Stimulated activated naive CD8-positive, alpha-beta T cell treated with anti-CD3 and anti-CD28 coated beads, Interleukin-15, Interleukin-2, amounts not matched to agents 100 ng/mL and 50 ng/mL, for 24 hours (primary cell): ENCODE data around the gene ZCCHC2.

ENCODE experiments used
- H3K27ac Mint-ChIP-seq: one replicate; pipeline ENCODE4 v1.8.0; 2021; ENCODE audit warnings: mild to moderate bottlenecking, mixed read lengths
- H3K27me3 Mint-ChIP-seq: one replicate; pipeline ENCODE4 v1.8.0; 2021; ENCODE audit warnings: mixed read lengths
- H3K36me3 Mint-ChIP-seq: one replicate; pipeline ENCODE4 v1.8.0; 2021; ENCODE audit warnings: low read depth, mixed read lengths
- H3K4me1 Mint-ChIP-seq: one replicate; pipeline ENCODE4 v1.8.0; 2021; ENCODE audit warnings: low read depth, mixed read lengths
- H3K4me3 Mint-ChIP-seq: one replicate; pipeline ENCODE4 v1.8.0; 2021; ENCODE audit warnings: mild to moderate bottlenecking, mixed read lengths
- H3K9me3 Mint-ChIP-seq: one replicate; pipeline ENCODE4 v1.8.0; 2021; ENCODE audit warnings: mixed read lengths

ZCCHC2 gene

DNA sequence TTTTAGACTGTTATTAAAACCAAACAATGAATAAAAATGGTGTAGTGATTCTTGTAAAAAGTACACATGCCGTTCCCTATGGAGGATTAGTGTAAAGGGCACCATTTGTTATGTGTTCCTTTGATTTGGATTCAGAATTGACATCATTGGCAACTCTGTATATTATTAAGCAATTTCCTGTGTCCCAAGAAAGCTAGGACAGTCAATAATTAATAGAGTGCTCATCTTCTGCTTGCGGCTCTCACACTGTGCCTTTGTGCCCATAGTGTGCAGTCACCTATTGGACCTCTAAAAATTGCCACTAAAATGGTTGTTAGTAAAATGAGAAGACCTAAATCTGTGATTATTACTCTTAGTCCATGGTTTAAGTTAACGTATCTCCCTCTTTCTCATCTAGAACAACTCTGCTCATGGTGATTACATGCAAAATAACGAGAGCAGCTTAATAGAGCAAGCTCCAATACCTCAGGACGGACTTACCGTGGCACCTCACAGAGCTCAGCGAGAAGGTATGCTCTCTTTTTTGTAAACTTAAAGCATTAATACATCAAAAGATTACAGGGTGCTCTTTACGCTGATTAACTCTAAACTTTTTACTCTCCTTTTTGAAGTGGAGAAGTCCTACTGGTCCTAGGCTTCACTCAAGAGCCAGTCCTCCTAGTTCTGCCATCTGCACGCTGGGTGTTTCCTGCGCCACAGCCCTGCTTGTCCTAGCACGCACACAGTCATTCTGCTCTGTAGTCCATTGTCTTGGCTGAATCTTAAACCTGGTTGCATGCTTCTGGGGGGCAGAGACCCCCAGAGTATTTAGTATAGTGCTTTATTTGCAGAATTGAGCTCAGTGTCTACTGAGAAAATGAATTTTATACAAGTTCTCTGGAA, 16.7 kb downstream of the ZCCHC2 start:
- no peak overlapping the region for H3K27ac Mint-ChIP-seq
- H3K36me3 Mint-ChIP-seq, result peaks cover 59% of the 10 kb centered on the region
- peaks cover 34% of the 10 kb centered on the region for H3K4me1 Mint-ChIP-seq
- no peak overlapping the region for H3K4me3 Mint-ChIP-seq
- no peaks in the 10 kb centered on the region for H3K27me3 Mint-ChIP-seq
- no peaks in the 10 kb centered on the region for H3K9me3 Mint-ChIP-seq

GRCh38 chr18:62543021-62543420, 20.2 kb downstream of the ZCCHC2 start:
- H3K4me3 Mint-ChIP-seq, result no peak overlapping the region
- no peaks in the 10 kb centered on the region for H3K27me3 Mint-ChIP-seq
- peak overlapping the region; percentile 31 for H3K27ac Mint-ChIP-seq
- peaks cover 68% of the 10 kb centered on the region for H3K36me3 Mint-ChIP-seq
- H3K9me3 Mint-ChIP-seq, result no peaks in the 10 kb centered on the region
- peaks cover under 1% of the 10 kb centered on the region for H3K4me1 Mint-ChIP-seq

DNA sequence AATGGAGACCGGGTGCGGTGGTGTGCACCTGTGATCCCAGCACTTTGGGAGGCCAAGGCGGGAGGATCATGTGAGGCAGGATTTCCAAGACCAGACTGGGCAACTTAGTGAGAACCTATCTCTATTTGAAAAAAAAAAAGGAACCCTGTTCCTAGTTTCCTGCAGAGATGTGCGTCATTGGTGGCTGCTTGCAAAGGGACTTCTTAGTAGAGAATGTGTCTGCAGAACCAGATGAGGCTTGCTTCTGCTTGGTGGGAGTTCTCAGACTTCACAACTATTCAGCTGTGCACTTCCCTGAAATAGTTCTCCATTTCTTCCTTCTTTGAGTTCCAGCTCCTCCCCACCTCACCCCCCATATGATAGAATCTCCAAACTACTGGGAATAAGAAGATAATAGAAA, 22.3 kb downstream of the ZCCHC2 start:
- Mint-ChIP-seq H3K27ac (no peak overlapping the region), H3K27me3 (no peaks in the 10 kb centered on the region), H3K4me1 (no peaks in the 10 kb centered on the region), H3K9me3 (no peaks in the 10 kb centered on the region), H3K36me3 (peaks cover 76% of the 10 kb centered on the region), H3K4me3 (no peak overlapping the region)

DNA sequence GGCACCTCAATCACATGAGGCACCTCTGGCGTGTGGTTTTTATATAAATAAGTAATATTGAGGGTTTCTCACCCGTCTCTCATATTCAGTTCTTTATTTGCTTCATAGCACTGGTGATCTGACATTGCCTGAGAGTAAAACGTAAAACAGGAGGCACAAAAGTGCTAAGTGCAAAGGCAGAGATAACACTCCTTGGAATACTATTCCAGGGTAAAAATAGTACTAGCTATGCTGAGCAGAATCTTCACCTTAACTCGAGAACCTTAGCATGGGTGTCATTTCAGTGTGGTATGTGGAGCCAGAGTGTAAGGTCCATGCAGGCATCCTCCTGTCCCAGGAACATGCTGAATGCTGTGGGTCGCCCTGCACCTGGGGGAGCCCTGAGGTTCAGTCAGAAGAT, 26.9 kb downstream of the ZCCHC2 start:
- Mint-ChIP-seq H3K4me3 (no peak overlapping the region), H3K27ac (no peak overlapping the region), H3K4me1 (peaks cover 13% of the 10 kb centered on the region), H3K27me3 (no peaks in the 10 kb centered on the region), H3K36me3 (peaks cover 78% of the 10 kb centered on the region), H3K9me3 (no peaks in the 10 kb centered on the region)

DNA sequence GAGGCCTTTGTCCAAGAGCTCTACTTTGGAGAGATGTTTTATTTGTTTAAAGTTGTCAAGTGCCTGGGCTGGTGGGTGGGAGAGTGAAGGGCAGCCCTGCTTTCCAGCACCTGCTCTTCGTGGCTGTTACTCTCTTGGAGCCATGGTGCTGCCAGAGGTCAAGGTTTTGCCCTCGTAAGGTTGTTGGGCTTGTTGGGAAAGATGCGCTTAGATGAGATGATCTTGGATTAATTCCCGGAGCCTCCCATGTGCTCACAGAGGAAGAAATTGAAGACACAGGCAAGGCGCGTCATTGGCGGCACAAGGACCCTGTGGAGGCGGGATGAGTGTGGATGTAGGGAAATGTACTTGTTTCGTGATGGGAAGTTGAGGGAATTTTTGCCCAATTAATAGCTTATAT, 27.9 kb downstream of the ZCCHC2 start:
- Mint-ChIP-seq H3K4me1 (peaks cover 20% of the 10 kb centered on the region), H3K9me3 (no peaks in the 10 kb centered on the region), H3K27me3 (no peaks in the 10 kb centered on the region), H3K4me3 (no peak overlapping the region), H3K36me3 (peaks cover 71% of the 10 kb centered on the region), H3K27ac (no peak overlapping the region)

- no peaks in the 10 kb centered on the region for H3K27me3 Mint-ChIP-seq
- H3K36me3 Mint-ChIP-seq, result peaks cover 74% of the 10 kb centered on the region
- H3K4me3 Mint-ChIP-seq, result no peak overlapping the region
- no peak overlapping the region for H3K27ac Mint-ChIP-seq
- H3K4me1 Mint-ChIP-seq, result peaks cover 23% of the 10 kb centered on the region
- H3K9me3 Mint-ChIP-seq, result no peaks in the 10 kb centered on the region
Measured at GRCh38 chr18:62551972-62552513, 29.2 kb downstream of the ZCCHC2 start.

- Mint-ChIP-seq H3K4me1 (peaks cover 25% of the 10 kb centered on the region), H3K4me3 (no peak overlapping the region), H3K36me3 (peaks cover 84% of the 10 kb centered on the region), H3K9me3 (no peaks in the 10 kb centered on the region), H3K27ac (peak overlapping the region; percentile 2), H3K27me3 (no peaks in the 10 kb centered on the region)
Measured at GRCh38 chr18:62554061-62554815, 31.4 kb downstream of the ZCCHC2 start.

DNA sequence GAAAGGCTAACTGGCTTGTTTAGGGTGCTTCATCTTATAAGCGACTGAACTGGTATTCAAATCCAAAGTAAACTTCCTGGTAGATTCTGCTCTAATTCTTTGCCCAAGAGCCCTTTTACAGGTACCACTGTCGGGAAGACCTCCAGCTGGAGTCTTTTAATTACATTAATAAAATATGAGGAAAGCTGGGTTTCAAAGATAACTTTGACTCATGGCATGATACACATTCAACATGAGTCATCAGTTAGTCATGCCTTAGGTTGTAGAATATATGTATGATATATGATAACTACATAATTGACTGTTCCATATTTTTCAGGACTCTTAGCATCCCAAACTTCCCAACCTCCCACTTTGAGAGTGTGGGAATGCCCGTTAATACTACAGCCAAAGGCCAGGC, 32.3 kb downstream of the ZCCHC2 start:
- Mint-ChIP-seq H3K9me3 (no peaks in the 10 kb centered on the region), H3K27me3 (no peaks in the 10 kb centered on the region), H3K4me1 (peaks cover 25% of the 10 kb centered on the region), H3K27ac (no peak overlapping the region), H3K36me3 (peaks cover 86% of the 10 kb centered on the region), H3K4me3 (no peak overlapping the region)

- Mint-ChIP-seq H3K27me3 (no peaks in the 10 kb centered on the region), H3K36me3 (peaks cover 83% of the 10 kb centered on the region), H3K4me1 (peaks cover 25% of the 10 kb centered on the region), H3K27ac (no peak overlapping the region), H3K4me3 (no peak overlapping the region), H3K9me3 (no peaks in the 10 kb centered on the region)
Measured at GRCh38 chr18:62556397-62556796, 33.6 kb downstream of the ZCCHC2 start.

GRCh38 chr18:62558015-62558663, 35.3 kb downstream of the ZCCHC2 start:
- H3K4me3 Mint-ChIP-seq, result no peak overlapping the region
- H3K4me1 Mint-ChIP-seq, result peaks cover 25% of the 10 kb centered on the region
- H3K27me3 Mint-ChIP-seq, result no peaks in the 10 kb centered on the region
- H3K36me3 Mint-ChIP-seq, result peaks cover 84% of the 10 kb centered on the region
- H3K9me3 Mint-ChIP-seq, result no peaks in the 10 kb centered on the region
- no peak overlapping the region for H3K27ac Mint-ChIP-seq

GRCh38 chr18:62564044-62564443, 41.2 kb downstream of the ZCCHC2 start:
- Mint-ChIP-seq H3K36me3 (peaks cover 86% of the 10 kb centered on the region), H3K4me1 (no peaks in the 10 kb centered on the region), H3K27me3 (no peaks in the 10 kb centered on the region), H3K9me3 (no peaks in the 10 kb centered on the region), H3K27ac (no peak overlapping the region), H3K4me3 (no peak overlapping the region)

DNA sequence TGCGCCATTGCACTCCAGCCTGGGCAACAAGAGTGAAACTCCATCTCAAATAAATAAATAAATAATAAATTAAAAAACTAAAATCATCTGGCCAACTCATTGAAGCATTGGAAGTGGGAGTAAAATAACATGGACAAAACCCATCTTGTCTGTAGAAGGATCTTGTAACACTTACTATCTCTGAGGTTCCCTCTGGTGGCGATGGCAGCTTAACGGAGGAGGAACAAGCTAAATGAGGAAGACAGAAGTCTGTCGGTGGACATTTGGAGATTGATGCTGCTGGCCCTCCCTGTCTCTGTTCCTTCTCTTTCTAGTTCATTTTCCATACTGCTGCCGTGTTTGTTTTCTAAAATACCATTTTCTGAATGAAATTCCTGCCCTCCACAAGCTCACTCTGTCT, 43.4 kb downstream of the ZCCHC2 start:
- no peaks in the 10 kb centered on the region for H3K9me3 Mint-ChIP-seq
- H3K4me3 Mint-ChIP-seq, result no peak overlapping the region
- H3K36me3 Mint-ChIP-seq, result peaks cover 91% of the 10 kb centered on the region
- H3K4me1 Mint-ChIP-seq, result peaks cover 6% of the 10 kb centered on the region
- H3K27me3 Mint-ChIP-seq, result no peaks in the 10 kb centered on the region
- H3K27ac Mint-ChIP-seq, result no peak overlapping the region

- Mint-ChIP-seq H3K9me3 (no peaks in the 10 kb centered on the region), H3K4me3 (no peak overlapping the region), H3K4me1 (peaks cover 12% of the 10 kb centered on the region), H3K36me3 (peaks cover 88% of the 10 kb centered on the region), H3K27ac (no peak overlapping the region), H3K27me3 (no peaks in the 10 kb centered on the region)
Measured at GRCh38 chr18:62566818-62567217, 44.0 kb downstream of the ZCCHC2 start.

- no peak overlapping the region for H3K4me3 Mint-ChIP-seq
- peaks cover 85% of the 10 kb centered on the region for H3K36me3 Mint-ChIP-seq
- no peak overlapping the region for H3K27ac Mint-ChIP-seq
- H3K9me3 Mint-ChIP-seq, result no peaks in the 10 kb centered on the region
- H3K4me1 Mint-ChIP-seq, result peaks cover 12% of the 10 kb centered on the region
- no peaks in the 10 kb centered on the region for H3K27me3 Mint-ChIP-seq
Measured at GRCh38 chr18:62569081-62569655, 46.3 kb downstream of the ZCCHC2 start.
